Upper lobe of left lung (tissue), 6 donors: ENCODE measurements around the gene RPL22. TPM values are rescaled to one million over a fixed set of nuclear protein-coding genes. Genes with fewer than 3 reads are reported as not detected.

Source experiments
- ATAC-seq, 2 donors: fragments of 200-7000 bp; cut with Tn5 transposase; one replicate each; pipeline ENCODE4 v1.9.1; 2022; ENCODE audit warnings: mild to moderate bottlenecking in 2 of 2, moderate library complexity in 2 of 2; ENCODE audit not compliant: low FRiP score in 2 of 2
- DNase-seq, 2 donors: peaks; one replicate each; pipeline ENCODE4 v3.0.0-alpha.2; 2019 to 2020
- H3K27ac ChIP-seq, 4 donors: fragments of 200-600 bp; sonication (generic); one replicate each; pipeline ENCODE4 v1.5.1; 2016 to 2019
- H3K27me3 ChIP-seq, 4 donors: fragments of 200-600 bp; sonication (generic); one replicate each; pipeline ENCODE4 v1.5.1; 2017 to 2019
- H3K36me3 ChIP-seq, 4 donors: fragments of 200-600 bp; sonication (generic); one replicate each; pipeline ENCODE4 v1.5.1; 2016 to 2019
- H3K4me1 ChIP-seq, 4 donors: fragments of 200-600 bp; sonication (generic); one replicate each; pipeline ENCODE4 v1.5.1; 2018 to 2019
- H3K4me3 ChIP-seq, 4 donors: fragments of 200-600 bp; sonication (generic); one replicate each; pipeline ENCODE4 v1.5.1; 2017 to 2019; ENCODE audit warnings: mild to moderate bottlenecking in 2 of 4, moderate library complexity in 1 of 4
- H3K9me3 ChIP-seq, 4 donors: fragments of 200-600 bp; sonication (generic); one replicate each; pipeline ENCODE4 v1.5.1; 2018 to 2019
- CTCF ChIP-seq, 6 experiments: fragments of 450-650 bp in 4 of 6; fragments of 200-600 bp in 2 of 6; sonication (generic) in 2 of 6; IDR thresholded peaks; one replicate each; pipeline ENCODE4 v1.5.1; 2016 to 2019; ENCODE audit warnings: antibody characterized with exemption in 6 of 6
- EP300 ChIP-seq, 4 donors: sonication (generic); formaldehyde crosslinking; IDR thresholded peaks; one replicate each; pipeline ENCODE4 v1.5.1; 2017; ENCODE audit warnings: antibody characterized with exemption in 4 of 4, control low read depth in 2 of 4
- POLR2A ChIP-seq, 4 donors: fragments of 450-650 bp; IDR thresholded peaks; one replicate each; pipeline ENCODE4 v1.5.1; 2016 to 2017; ENCODE audit warnings: antibody characterized with exemption in 4 of 4, mild to moderate bottlenecking in 2 of 4
- POLR2AphosphoS5 ChIP-seq, 2 donors: sonication (generic); formaldehyde crosslinking; IDR thresholded peaks; one replicate each; pipeline ENCODE4 v1.5.1; 2017; ENCODE audit warnings: antibody characterized with exemption in 2 of 2
- WGBS, 2 donors: methylation state at CpG; one replicate each; pipeline ENCODE4 v1.1.5; 2017 to 2018; 5-methylcytosine and 5-hydroxymethylcytosine counted together
- total RNA-seq, 6 donors: library from RNA; depleted of rRNA in 4 of 6; stranded (reverse); fragments of >200 nt in 4 of 6; gene quantifications; one replicate each; pipeline versions ENCODE4 v1.1.0 to v1.2.1, GENCODE V29; 2016 to 2021
- donor health status: DM: no; HTN: no; CAD: no; lungs with moderate emphysema.
- donor health status: DM: no; HTN: yes; CAD: no; lungs with severe emphysema.

Gene RPL22
- total RNA-seq, 6 donors from 2014 or later = 88.2 to 288 (median 180) TPM

GRCh38 chr1:6180268-6180706, 19.1 kb downstream of the RPL22 start, which contains the start of gene CHD5:
TSS of gene CHD5 (minus strand) at chr1:6180321. CDS start at chr1:6180023, 298 bp downstream.
- peaks cover 15 to 39% (median 18%) of the 10 kb centered on the region in 4 donors for H3K4me1 ChIP-seq
- 2 to 3% methylated on average over 23 to 32 of the region's 57 CpGs for WGBS, 2 donors
- H3K27me3 ChIP-seq = peaks cover 0 to 35% (median 21%) of the 10 kb centered on the region in 4 donors
- DNase-seq = peak in 1 of 2 donors; percentile 76
- H3K36me3 ChIP-seq = peaks cover 0 to 5% (median 2%) of the 10 kb centered on the region in 4 donors
- TF ChIP-seq CTCF (IDR thresholded peaks at IDR 0.05) = no peak
- no peak for TF ChIP-seq EP300 (IDR thresholded peaks at IDR 0.05)
- no peak for TF ChIP-seq POLR2A (IDR thresholded peaks at IDR 0.05)
- no peak for TF ChIP-seq POLR2AphosphoS5 (IDR thresholded peaks at IDR 0.05)
- no peak within 1 kb of the TSS for H3K27ac ChIP-seq
- peak within 1 kb of the TSS in 3 of 4 donors; percentile 21 to 33 (median 29) for H3K4me3 ChIP-seq
- no peak for ATAC-seq
- H3K9me3 ChIP-seq = no peaks in the 10 kb centered on the region

- TF ChIP-seq POLR2A (IDR thresholded peaks at IDR 0.05) = no peak
- TF ChIP-seq POLR2AphosphoS5 (IDR thresholded peaks at IDR 0.05) = no peak
- TF ChIP-seq EP300 (IDR thresholded peaks at IDR 0.05) = no peak
- no peak for TF ChIP-seq CTCF (IDR thresholded peaks at IDR 0.05)
- no peaks in the 10 kb centered on the region for H3K9me3 ChIP-seq
- no CpG with 5 or more reads among the region's 92 CpGs for WGBS, 2 donors
- H3K4me3 ChIP-seq = peak overlapping the region in 3 of 4 donors; percentile 21 to 33 (median 29)
- H3K27me3 ChIP-seq = peaks cover 0 to 35% (median 21%) of the 10 kb centered on the region in 4 donors
- peaks cover 0 to 4% (median 2%) of the 10 kb centered on the region in 4 donors for H3K36me3 ChIP-seq
- no peak overlapping the region for H3K27ac ChIP-seq
- ATAC-seq (no peak), DNase-seq (peak in 1 of 2 donors; percentile 77)
- peaks cover 15 to 36% (median 18%) of the 10 kb centered on the region in 4 donors for H3K4me1 ChIP-seq
Measured at GRCh38 chr1:6179564-6180175, 19.7 kb downstream of the RPL22 start.

- no peaks in the 10 kb centered on the region for H3K9me3 ChIP-seq
- H3K27ac ChIP-seq = no peak overlapping the region
- H3K36me3 ChIP-seq = no peaks in the 10 kb centered on the region
- peaks cover 0 to 35% (median 21%) of the 10 kb centered on the region in 4 donors for H3K27me3 ChIP-seq
- WGBS, 2 donors = 6 to 15% methylated on average over 7 to 29 of the region's 51 CpGs
- TF ChIP-seq POLR2AphosphoS5 (IDR thresholded peaks at IDR 0.05) = no peak
- no peak for TF ChIP-seq CTCF (IDR thresholded peaks at IDR 0.05)
- no peak for TF ChIP-seq EP300 (IDR thresholded peaks at IDR 0.05)
- no peak for TF ChIP-seq POLR2A (IDR thresholded peaks at IDR 0.05)
- peaks cover 15 to 36% (median 18%) of the 10 kb centered on the region in 4 donors for H3K4me1 ChIP-seq
- DNase-seq (peak in 1 of 2 donors; percentile 72), ATAC-seq (no peak)
- H3K4me3 ChIP-seq = peak overlapping the region in 3 of 4 donors; percentile 17 to 21 (median 20)
Measured at GRCh38 chr1:6178751-6179563, 20.4 kb downstream of the RPL22 start.

GRCh38 chr1:6177681-6178380, 21.6 kb downstream of the RPL22 start:
- 71% methylated on average over 15 to 18 of the region's 18 CpGs for WGBS, 2 donors
- H3K4me3 ChIP-seq = no peak overlapping the region
- no peak for DNase-seq
- peaks cover 0 to 35% (median 21%) of the 10 kb centered on the region in 4 donors for H3K27me3 ChIP-seq
- H3K4me1 ChIP-seq = peaks cover 15 to 36% (median 18%) of the 10 kb centered on the region in 4 donors
- TF ChIP-seq POLR2AphosphoS5 (IDR thresholded peaks at IDR 0.05) (no peak), CTCF (IDR thresholded peaks at IDR 0.05) (no peak), EP300 (IDR thresholded peaks at IDR 0.05) (no peak), POLR2A (IDR thresholded peaks at IDR 0.05) (no peak)
- no peaks in the 10 kb centered on the region for H3K36me3 ChIP-seq
- ATAC-seq = no peak
- H3K9me3 ChIP-seq = no peaks in the 10 kb centered on the region
- H3K27ac ChIP-seq = no peak overlapping the region
